ENCODE data around the gene SUSD6. TPM values are rescaled to one million over a fixed set of nuclear protein-coding genes. Genes with fewer than 3 reads are reported as not detected.
A peak's percentile ranks its signal among the peaks of the same experiment; 100 is the strongest.

Gene SUSD6
- total RNA-seq, 1 donor, result 17.7 TPM

- Histone ChIP-seq H3K4me3 (ENCODE audit: insufficient read depth, low read length) (no peak overlapping the region), H3K4me1 (ENCODE audit: insufficient read depth, low read length) (peaks cover 15% of the 10 kb centered on the region)
- TF ChIP-seq, protein P1, sequence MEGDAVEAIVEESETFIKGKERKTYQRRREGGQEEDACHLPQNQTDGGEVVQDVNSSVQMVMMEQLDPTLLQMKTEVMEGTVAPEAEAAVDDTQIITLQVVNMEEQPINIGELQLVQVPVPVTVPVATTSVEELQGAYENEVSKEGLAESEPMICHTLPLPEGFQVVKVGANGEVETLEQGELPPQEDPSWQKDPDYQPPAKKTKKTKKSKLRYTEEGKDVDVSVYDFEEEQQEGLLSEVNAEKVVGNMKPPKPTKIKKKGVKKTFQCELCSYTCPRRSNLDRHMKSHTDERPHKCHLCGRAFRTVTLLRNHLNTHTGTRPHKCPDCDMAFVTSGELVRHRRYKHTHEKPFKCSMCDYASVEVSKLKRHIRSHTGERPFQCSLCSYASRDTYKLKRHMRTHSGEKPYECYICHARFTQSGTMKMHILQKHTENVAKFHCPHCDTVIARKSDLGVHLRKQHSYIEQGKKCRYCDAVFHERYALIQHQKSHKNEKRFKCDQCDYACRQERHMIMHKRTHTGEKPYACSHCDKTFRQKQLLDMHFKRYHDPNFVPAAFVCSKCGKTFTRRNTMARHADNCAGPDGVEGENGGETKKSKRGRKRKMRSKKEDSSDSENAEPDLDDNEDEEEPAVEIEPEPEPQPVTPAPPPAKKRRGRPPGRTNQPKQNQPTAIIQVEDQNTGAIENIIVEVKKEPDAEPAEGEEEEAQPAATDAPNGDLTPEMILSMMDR (IDR thresholded peaks at IDR 0.05; ENCODE audit: extremely low read depth, low read depth, low read length), result no peak
Measured at GRCh38 chr14:69579476-69579875, 31.9 kb upstream of the SUSD6 start.

GRCh38 chr14:69580009-69580577 lies 31.3 kb upstream of the SUSD6 start:
- Histone ChIP-seq H3K27ac (ENCODE audit: low read depth, low read length) (no peak overlapping the region), H4K20me1 (ENCODE audit: insufficient read depth, low read length) (no peaks in the 10 kb centered on the region), H3K79me2 (ENCODE audit: insufficient read depth, low read length) (no peaks in the 10 kb centered on the region), H3K36me3 (ENCODE audit: insufficient read depth, low read length) (no peaks in the 10 kb centered on the region), H3K4me2 (ENCODE audit: insufficient read depth, low read length) (no peak overlapping the region), H3K4me1 (ENCODE audit: insufficient read depth, low read length) (peaks cover 15% of the 10 kb centered on the region), H3K9me3 (ENCODE audit: low read depth, low read length) (no peaks in the 10 kb centered on the region), H2AFZ (ENCODE audit: low read length) (no peak overlapping the region), H3K4me3 (ENCODE audit: insufficient read depth, low read length) (no peak overlapping the region), H3K27me3 (ENCODE audit: insufficient read depth, low read length) (peaks cover 23% of the 10 kb centered on the region)
- TF ChIP-seq, protein P1 (IDR thresholded peaks at IDR 0.05; ENCODE audit: extremely low read depth, low read depth, low read length), result peak; percentile 77
- DNase-seq (ENCODE audit: insufficient read length, low spot score, missing footprints), result peak; percentile 86

More at GRCh38 chr14:69579476-69579875, 31.9 kb upstream of the SUSD6 start:
- H3K79me2 ChIP-seq (ENCODE audit: insufficient read depth, low read length), result no peaks in the 10 kb centered on the region
- no peaks in the 10 kb centered on the region for H4K20me1 ChIP-seq (ENCODE audit: insufficient read depth, low read length)
- H2AFZ ChIP-seq (ENCODE audit: low read length), result no peak overlapping the region
- no peak for DNase-seq (ENCODE audit: insufficient read length, low spot score, missing footprints)
- H3K27me3 ChIP-seq (ENCODE audit: insufficient read depth, low read length), result peaks cover 29% of the 10 kb centered on the region
- H3K4me2 ChIP-seq (ENCODE audit: insufficient read depth, low read length), result no peak overlapping the region
- no peaks in the 10 kb centered on the region for H3K9me3 ChIP-seq (ENCODE audit: low read depth, low read length)
- H3K27ac ChIP-seq (ENCODE audit: low read depth, low read length), result no peak overlapping the region
- no peaks in the 10 kb centered on the region for H3K36me3 ChIP-seq (ENCODE audit: insufficient read depth, low read length)

GRCh38 chr14:69581316-69581935 lies 30.0 kb upstream of the SUSD6 start:
- Histone ChIP-seq H3K4me1 (ENCODE audit: insufficient read depth, low read length) (peaks cover 15% of the 10 kb centered on the region), H4K20me1 (ENCODE audit: insufficient read depth, low read length) (no peaks in the 10 kb centered on the region), H3K4me3 (ENCODE audit: insufficient read depth, low read length) (no peak overlapping the region), H3K79me2 (ENCODE audit: insufficient read depth, low read length) (no peaks in the 10 kb centered on the region), H3K27me3 (ENCODE audit: insufficient read depth, low read length) (peaks cover 13% of the 10 kb centered on the region), H3K4me2 (ENCODE audit: insufficient read depth, low read length) (no peak overlapping the region), H3K9me3 (ENCODE audit: low read depth, low read length) (no peaks in the 10 kb centered on the region), H3K27ac (ENCODE audit: low read depth, low read length) (no peak overlapping the region), H2AFZ (ENCODE audit: low read length) (no peak overlapping the region), H3K36me3 (ENCODE audit: insufficient read depth, low read length) (no peaks in the 10 kb centered on the region)
- DNase-seq (ENCODE audit: insufficient read length, low spot score, missing footprints), result no peak
- TF ChIP-seq, protein P1 (IDR thresholded peaks at IDR 0.05; ENCODE audit: extremely low read depth, low read depth, low read length), result no peak

DNA sequence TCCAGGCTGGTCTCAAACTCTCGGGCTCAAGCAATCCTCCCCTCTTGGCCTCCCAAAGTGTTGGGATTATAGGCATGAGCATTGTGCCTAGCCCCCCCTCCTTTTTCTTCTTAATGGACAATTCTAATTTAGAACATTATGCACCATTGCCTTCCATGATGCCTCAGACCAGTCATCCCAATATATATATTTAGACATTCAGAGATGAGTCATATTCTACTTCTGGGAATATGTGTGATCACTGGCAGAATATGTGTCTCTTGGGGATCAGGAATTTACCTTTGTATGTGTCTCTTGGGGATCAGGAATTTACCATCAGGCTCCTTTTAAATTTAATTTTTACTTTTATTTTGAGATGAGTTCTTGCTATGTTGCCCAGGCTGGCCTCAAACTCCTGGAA lies 29.2 kb upstream of the SUSD6 start:
- no peak overlapping the region for H3K4me3 ChIP-seq (ENCODE audit: insufficient read depth, low read length)
- H3K79me2 ChIP-seq (ENCODE audit: insufficient read depth, low read length), result no peaks in the 10 kb centered on the region
- peaks cover 7% of the 10 kb centered on the region for H3K27me3 ChIP-seq (ENCODE audit: insufficient read depth, low read length)
- no peak overlapping the region for H3K4me2 ChIP-seq (ENCODE audit: insufficient read depth, low read length)
- no peak overlapping the region for H2AFZ ChIP-seq (ENCODE audit: low read length)
- TF ChIP-seq, protein P1 (IDR thresholded peaks at IDR 0.05; ENCODE audit: extremely low read depth, low read depth, low read length), result no peak
- H3K27ac ChIP-seq (ENCODE audit: low read depth, low read length), result no peak overlapping the region
- H3K4me1 ChIP-seq (ENCODE audit: insufficient read depth, low read length), result peaks cover 15% of the 10 kb centered on the region
- H3K36me3 ChIP-seq (ENCODE audit: insufficient read depth, low read length), result no peaks in the 10 kb centered on the region
- no peaks in the 10 kb centered on the region for H4K20me1 ChIP-seq (ENCODE audit: insufficient read depth, low read length)
- H3K9me3 ChIP-seq (ENCODE audit: low read depth, low read length), result no peaks in the 10 kb centered on the region
- no peak for DNase-seq (ENCODE audit: insufficient read length, low spot score, missing footprints)

Measured in osteoblast (primary cell).